KMS-11 (cell line): ENCODE data around the gene CPN1.

ENCODE experiments used
- H2AFZ ChIP-seq: fragments of 200-600 bp; sonication (generic); 2 replicates; pipeline ENCODE4 v1.6.1; 2016; ENCODE audit warnings: antibody characterized with exemption, mixed run types, low read depth
- H3K27ac ChIP-seq: fragments of 200-600 bp; sonication (generic); 2 replicates; pipeline ENCODE4 v1.6.1; 2016; ENCODE audit warnings: mild to moderate bottlenecking, mixed run types
- H3K27me3 ChIP-seq: fragments of 200-600 bp; sonication (generic); 2 replicates; pipeline ENCODE4 v1.6.1; 2017; ENCODE audit warnings: mild to moderate bottlenecking, low read depth, mixed run types, moderate library complexity; ENCODE audit not compliant: insufficient read depth
- H3K36me3 ChIP-seq: fragments of 200-600 bp; sonication (generic); 2 replicates; pipeline ENCODE4 v1.6.1; 2017; ENCODE audit warnings: mild to moderate bottlenecking, mixed run types; ENCODE audit not compliant: insufficient read depth
- H3K4me1 ChIP-seq: fragments of 200-600 bp; sonication (generic); 2 replicates; pipeline ENCODE4 v1.6.1; 2016; ENCODE audit warnings: mild to moderate bottlenecking, low read depth, mixed run types; ENCODE audit not compliant: poor library complexity, severe bottlenecking
- H3K4me2 ChIP-seq: fragments of 200-600 bp; sonication (generic); 2 replicates; pipeline ENCODE4 v1.7.0; 2016; ENCODE audit warnings: mild to moderate bottlenecking, mixed run types
- H3K4me3 ChIP-seq: fragments of 200-600 bp; sonication (generic); IDR thresholded peaks from 2 replicates; pipeline ENCODE4 v1.6.1; 2017; ENCODE audit warnings: low read depth, low read length, mixed read lengths; ENCODE audit not compliant: insufficient read depth
- H3K79me2 ChIP-seq: fragments of 200-600 bp; sonication (generic); 2 replicates; pipeline ENCODE4 v1.6.1; 2016; ENCODE audit warnings: low read depth, mixed run types; ENCODE audit not compliant: insufficient read depth
- H3K9ac ChIP-seq: fragments of 200-600 bp; sonication (generic); 2 replicates; pipeline ENCODE4 v1.6.1; 2016; ENCODE audit warnings: mild to moderate bottlenecking, mixed run types
- H4K20me1 ChIP-seq: fragments of 200-600 bp; sonication (generic); 2 replicates; pipeline ENCODE4 v1.6.1; 2016; ENCODE audit warnings: mild to moderate bottlenecking, mixed run types; ENCODE audit not compliant: insufficient read depth
- TF ChIP-seq, protein P1 (sequence below): fragments of 200-600 bp; sonication (generic); conservative IDR thresholded peaks from 2 replicates; pipeline ENCODE4 v1.6.1; 2017; ENCODE audit warnings: low read depth, mild to moderate bottlenecking, antibody characterized with exemption, low read length, moderate library complexity, mixed read lengths

The CPN1 gene

DNA sequence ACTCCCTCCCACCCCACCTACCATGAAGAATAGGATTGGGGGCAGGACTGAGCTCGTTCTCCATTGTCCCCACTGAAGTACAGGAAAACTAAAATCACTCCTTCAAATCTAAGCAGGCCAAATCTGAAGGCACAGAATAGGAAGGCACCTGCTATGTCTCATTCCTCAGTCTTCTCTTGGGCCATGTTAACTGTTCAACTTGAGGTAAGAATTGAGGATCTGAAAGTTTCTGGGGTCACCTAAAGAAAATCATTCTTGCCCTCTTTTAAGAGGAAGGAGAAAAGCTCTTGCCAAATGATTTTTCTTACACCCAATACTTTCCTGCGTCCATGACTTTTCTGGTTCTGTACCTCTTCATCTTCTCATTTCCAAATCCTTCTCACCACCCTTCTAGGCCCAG lies 4.9 kb downstream of the CPN1 start:
- no peak overlapping the region for H2AFZ ChIP-seq
- TF ChIP-seq, protein P1, sequence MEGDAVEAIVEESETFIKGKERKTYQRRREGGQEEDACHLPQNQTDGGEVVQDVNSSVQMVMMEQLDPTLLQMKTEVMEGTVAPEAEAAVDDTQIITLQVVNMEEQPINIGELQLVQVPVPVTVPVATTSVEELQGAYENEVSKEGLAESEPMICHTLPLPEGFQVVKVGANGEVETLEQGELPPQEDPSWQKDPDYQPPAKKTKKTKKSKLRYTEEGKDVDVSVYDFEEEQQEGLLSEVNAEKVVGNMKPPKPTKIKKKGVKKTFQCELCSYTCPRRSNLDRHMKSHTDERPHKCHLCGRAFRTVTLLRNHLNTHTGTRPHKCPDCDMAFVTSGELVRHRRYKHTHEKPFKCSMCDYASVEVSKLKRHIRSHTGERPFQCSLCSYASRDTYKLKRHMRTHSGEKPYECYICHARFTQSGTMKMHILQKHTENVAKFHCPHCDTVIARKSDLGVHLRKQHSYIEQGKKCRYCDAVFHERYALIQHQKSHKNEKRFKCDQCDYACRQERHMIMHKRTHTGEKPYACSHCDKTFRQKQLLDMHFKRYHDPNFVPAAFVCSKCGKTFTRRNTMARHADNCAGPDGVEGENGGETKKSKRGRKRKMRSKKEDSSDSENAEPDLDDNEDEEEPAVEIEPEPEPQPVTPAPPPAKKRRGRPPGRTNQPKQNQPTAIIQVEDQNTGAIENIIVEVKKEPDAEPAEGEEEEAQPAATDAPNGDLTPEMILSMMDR = no peak
- H3K4me3 ChIP-seq = no peak overlapping the region

DNA sequence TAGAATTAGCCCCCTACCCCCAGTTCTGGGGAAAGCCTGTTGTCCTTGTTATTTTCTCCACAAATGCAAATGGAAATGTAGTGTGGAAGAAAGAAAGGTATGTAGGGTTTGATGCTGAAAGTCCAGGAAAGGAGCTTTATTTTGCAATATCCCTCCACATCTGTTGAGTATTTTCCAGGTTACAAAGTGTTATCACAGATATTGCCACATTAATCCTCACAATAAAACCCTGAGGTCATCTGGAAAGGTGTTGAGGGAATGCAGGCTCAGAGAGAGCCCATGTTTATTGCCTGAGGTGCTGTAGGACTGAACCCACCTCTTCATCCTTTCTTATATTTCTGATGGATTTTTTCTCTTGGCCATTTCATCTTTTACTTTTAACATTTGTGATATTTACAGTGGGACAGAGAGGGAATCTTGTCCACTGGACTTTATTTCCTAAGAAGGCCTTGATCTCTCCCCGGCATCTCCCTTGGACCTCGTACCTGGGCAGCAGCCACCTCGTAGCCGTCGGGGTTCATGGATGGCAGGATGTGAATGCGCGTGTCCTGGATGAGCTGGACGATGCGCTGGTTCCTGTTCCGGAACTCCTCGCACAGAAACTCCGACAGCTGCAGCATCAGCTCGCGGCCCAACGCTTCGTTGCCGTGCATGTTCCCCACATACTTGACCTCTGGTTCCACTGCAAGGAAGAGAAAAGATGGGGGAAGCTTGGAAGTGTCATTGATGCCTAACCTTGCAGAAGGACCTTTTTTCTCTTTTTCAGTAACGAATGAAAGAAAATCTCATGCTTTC lies 6.0 kb downstream of the CPN1 start:
- H3K9ac ChIP-seq = no peak overlapping the region
- TF ChIP-seq, protein P1 = no peak
- no peaks in the 10 kb centered on the region for H3K4me1 ChIP-seq
- H2AFZ ChIP-seq = no peak overlapping the region
- H3K4me3 ChIP-seq = no peak overlapping the region
- no peaks in the 10 kb centered on the region for H3K79me2 ChIP-seq
- H3K4me2 ChIP-seq = no peak overlapping the region
- H4K20me1 ChIP-seq = no peaks in the 10 kb centered on the region
- no peaks in the 10 kb centered on the region for H3K36me3 ChIP-seq
- no peak overlapping the region for H3K27ac ChIP-seq
- no peaks in the 10 kb centered on the region for H3K27me3 ChIP-seq

More for the DNA sequence above, 4.9 kb downstream of the CPN1 start:
- H3K27me3 ChIP-seq = no peaks in the 10 kb centered on the region
- H3K27ac ChIP-seq = no peak overlapping the region
- no peak overlapping the region for H3K9ac ChIP-seq
- no peaks in the 10 kb centered on the region for H3K4me1 ChIP-seq
- H4K20me1 ChIP-seq = no peaks in the 10 kb centered on the region
- H3K79me2 ChIP-seq = no peaks in the 10 kb centered on the region
- H3K4me2 ChIP-seq = no peak overlapping the region
- H3K36me3 ChIP-seq = no peaks in the 10 kb centered on the region

DNA sequence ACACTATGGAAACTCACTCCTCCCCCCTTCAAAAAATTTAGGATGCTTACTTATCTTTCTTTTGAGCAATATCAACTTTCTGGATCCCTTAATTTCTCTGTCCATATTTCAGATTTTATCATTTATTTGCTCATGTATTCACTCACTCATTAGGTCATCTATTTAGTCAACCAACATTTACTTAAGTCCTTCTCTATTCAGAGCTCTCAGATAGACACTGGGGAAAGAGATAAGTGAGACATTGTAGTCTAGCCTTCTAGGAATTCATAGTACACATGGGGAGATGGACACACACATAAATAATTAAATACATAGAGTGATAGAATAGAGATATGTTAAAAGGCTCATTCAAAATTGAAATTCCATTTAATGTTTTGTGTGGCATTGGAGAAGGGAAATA lies 9.2 kb downstream of the CPN1 start:
- H3K9ac ChIP-seq = no peak overlapping the region
- no peak overlapping the region for H3K4me3 ChIP-seq
- H4K20me1 ChIP-seq = no peaks in the 10 kb centered on the region
- no peak overlapping the region for H3K4me2 ChIP-seq
- no peaks in the 10 kb centered on the region for H3K36me3 ChIP-seq
- TF ChIP-seq, protein P1 = no peak
- no peak overlapping the region for H3K27ac ChIP-seq
- H3K4me1 ChIP-seq = no peaks in the 10 kb centered on the region
- H3K79me2 ChIP-seq = no peaks in the 10 kb centered on the region
- H2AFZ ChIP-seq = no peak overlapping the region
- no peaks in the 10 kb centered on the region for H3K27me3 ChIP-seq

DNA sequence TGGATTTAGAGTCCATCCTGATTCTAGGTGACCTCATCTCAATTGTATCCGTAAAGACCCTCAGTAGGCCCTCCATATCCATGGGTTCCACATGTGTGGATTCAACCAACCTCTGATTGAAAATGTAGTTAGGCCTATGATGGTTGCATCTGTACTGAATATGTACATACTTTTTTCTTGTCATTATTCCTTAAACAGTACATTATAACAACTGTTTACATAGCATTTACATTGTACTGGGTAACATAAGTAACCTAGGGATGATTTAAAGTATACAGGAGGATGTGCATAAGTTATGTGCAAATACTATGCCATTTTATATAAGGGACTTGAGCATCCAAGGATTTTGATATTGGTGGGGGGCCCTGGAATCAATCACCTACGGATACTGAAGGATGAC lies 10.1 kb downstream of the CPN1 start:
- Histone ChIP-seq H3K4me1 (no peaks in the 10 kb centered on the region), H3K4me3 (no peak overlapping the region)

More for the DNA sequence above, 10.1 kb downstream of the CPN1 start:
- H4K20me1 ChIP-seq = no peaks in the 10 kb centered on the region
- TF ChIP-seq, protein P1 = no peak
- no peak overlapping the region for H3K4me2 ChIP-seq
- H3K27me3 ChIP-seq = no peaks in the 10 kb centered on the region
- no peaks in the 10 kb centered on the region for H3K36me3 ChIP-seq
- H2AFZ ChIP-seq = no peak overlapping the region
- no peak overlapping the region for H3K27ac ChIP-seq
- no peaks in the 10 kb centered on the region for H3K79me2 ChIP-seq
- no peak overlapping the region for H3K9ac ChIP-seq
